HCT116 (cell line): ENCODE data around the gene SVEP1. TPM values are rescaled to one million over a fixed set of nuclear protein-coding genes. Genes with fewer than 3 reads are reported as not detected.

ENCODE experiments used
- ATAC-seq: fragments of 200-7000 bp; cut with Tn5 transposase; 2 replicates; pipeline ENCODE4 v1.9.1; 2020; ENCODE audit warnings: mild to moderate bottlenecking, moderate library complexity
- BruUV-seq: library from RNA; stranded (reverse); fragments of 400-500 nt; replicated peaks from 2 replicates; lab custom pipeline; 2021; lab: Mats Ljungman, UMichigan
- CTCF ChIA-PET: fragments of 300-600 bp; sonication (Branson Sonifier 250); formaldehyde crosslinking; loops from one replicate; lab custom pipeline; 2021; ENCODE audit warnings: antibody characterized with exemption; lab: Charles Lee
- POLR2A ChIA-PET: fragments of 300-600, 350-600 bp; sonication (Branson Sonifier 250); formaldehyde crosslinking; loops from one replicate; lab custom pipeline; 2021; ENCODE audit warnings: antibody characterized with exemption; lab: Charles Lee
- RAD21 ChIA-PET, 2 experiments: fragments of 300-600 bp; sonication (Branson Sonifier 250); formaldehyde crosslinking; loops; one replicate each; lab custom pipeline; 2023; ENCODE audit warnings: low total read pairs in 2 of 2; ENCODE audit not compliant: uncharacterized antibody in 2 of 2, unreplicated experiment in 2 of 2, low non-redundant PET in 1 of 2; lab: Charles Lee
- DNase-seq: peaks from one replicate; pipeline ENCODE4 v3.0.0-alpha.2; 2010; ENCODE audit warnings: low read depth, low spot score
- H2AFZ ChIP-seq: fragments of 200-600 bp; shearing (Covaris generic), sonication (generic); 2 replicates; pipeline ENCODE4 v1.6.1; 2017; ENCODE audit warnings: low read depth, mixed run types, mixed read lengths, antibody characterized with exemption, low read length; ENCODE audit not compliant: poor library complexity, severe bottlenecking
- H3K27ac ChIP-seq: 2 replicates; pipeline ENCODE4 v1.5.1; 2012; ENCODE audit warnings: low read depth, low read length
- H3K27me3 ChIP-seq: fragments of 200-600 bp; sonication (generic); 2 replicates; pipeline ENCODE4 v1.6.1; 2016; ENCODE audit warnings: mixed run types, low read length, mixed read lengths; ENCODE audit not compliant: insufficient read depth
- H3K36me3 ChIP-seq, 2 experiments: fragments of 200-500 bp in 1 of 2; fragments of 200-600 bp in 1 of 2; sonication (Bioruptor generic) in 1 of 2; sonication (generic) in 1 of 2; 2 replicates each; pipeline versions ENCODE4 v1.5.1 to v1.6.1; 2014 to 2016; ENCODE audit warnings: low read length in 2 of 2, inconsistent platforms in 1 of 2, mixed read lengths in 1 of 2, mixed run types in 1 of 2; ENCODE audit not compliant: insufficient read depth in 2 of 2, control insufficient read depth in 1 of 2
- H3K4me1 ChIP-seq, 2 experiments: fragments of 200-600 bp in 1 of 2; sonication (generic) in 1 of 2; 2 replicates each; pipeline versions ENCODE4 v1.5.1 to v1.6.1; 2012 to 2017; ENCODE audit warnings: low read length in 2 of 2, inconsistent platforms in 1 of 2, mild to moderate bottlenecking in 1 of 2, mixed read lengths in 1 of 2, mixed run types in 1 of 2, moderate library complexity in 1 of 2; ENCODE audit not compliant: insufficient read depth in 2 of 2, control insufficient read depth in 1 of 2
- H3K4me2 ChIP-seq: fragments of 200-600 bp; sonication (generic); 2 replicates; pipeline ENCODE4 v1.6.1; 2017; ENCODE audit warnings: mixed run types, low read length, mixed read lengths
- H3K4me3 ChIP-seq, 2 experiments: fragments of 200-600 bp in 1 of 2; sonication (generic) in 1 of 2; replicated peaks in 1 of 2; 2 replicates each; pipeline ENCODE4 v1.5.1; 2011 to 2016; ENCODE audit warnings: low read length in 2 of 2, control low read depth in 1 of 2, low read depth in 1 of 2, mild to moderate bottlenecking in 1 of 2, mixed read lengths in 1 of 2, mixed run types in 1 of 2
- H3K79me2 ChIP-seq: fragments of 200-600 bp; sonication (generic); 2 replicates; pipeline ENCODE4 v1.6.1; 2017; ENCODE audit warnings: mild to moderate bottlenecking, mixed run types, low read length, moderate library complexity, mixed read lengths; ENCODE audit not compliant: insufficient read depth
- H3K9ac ChIP-seq: fragments of 200-600 bp; sonication (generic); 2 replicates; pipeline ENCODE4 v1.6.1; 2016; ENCODE audit warnings: low read length, mixed read lengths
- H3K9me2 ChIP-seq: fragments of 200-600 bp; sonication (generic), shearing (Covaris generic); 2 replicates; pipeline ENCODE4 v1.6.1; 2017; ENCODE audit warnings: mixed run types, mild to moderate bottlenecking, moderate library complexity; ENCODE audit not compliant: insufficient read depth
- H3K9me3 ChIP-seq, 2 experiments: fragments of 200-500 bp in 1 of 2; fragments of 200-600 bp in 1 of 2; sonication (Bioruptor generic) in 1 of 2; sonication (generic) in 1 of 2; 2 replicates each; pipeline ENCODE4 v1.6.1; 2014 to 2017; ENCODE audit warnings: low read length in 2 of 2, mixed read lengths in 2 of 2, inconsistent platforms in 1 of 2, low read depth in 1 of 2, mild to moderate bottlenecking in 1 of 2, mixed run types in 1 of 2, moderate library complexity in 1 of 2; ENCODE audit not compliant: control insufficient read depth in 1 of 2, insufficient read depth in 1 of 2
- H4K20me1 ChIP-seq: fragments of 200-600 bp; sonication (generic), shearing (Covaris generic); 2 replicates; pipeline ENCODE4 v1.6.1; 2017; ENCODE audit warnings: mixed run types, mild to moderate bottlenecking, moderate library complexity; ENCODE audit not compliant: insufficient read depth
- ATF3 ChIP-seq: IDR thresholded peaks from 2 replicates; pipeline ENCODE4 v1.6.1; 2012
- CTCF ChIP-seq, 3 experiments: fragments of 200-600 bp in 1 of 3; sonication (generic) in 1 of 3; IDR thresholded peaks in 2 of 3; conservative IDR thresholded peaks in 1 of 3; 2 replicates each; pipeline ENCODE4 v1.5.1; 2012 to 2017; ENCODE audit warnings: low read depth in 2 of 3, low read length in 2 of 3, antibody characterized with exemption in 1 of 3, borderline replicate concordance in 1 of 3, control low read depth in 1 of 3, mild to moderate bottlenecking in 1 of 3, mixed read lengths in 1 of 3, mixed run types in 1 of 3, moderate library complexity in 1 of 3; ENCODE audit not compliant: insufficient read depth in 1 of 3
- EZH2 ChIP-seq: fragments of 200-600 bp; sonication (generic); IDR thresholded peaks from 2 replicates; pipeline ENCODE4 v1.6.1; 2017; ENCODE audit warnings: antibody characterized with exemption, mixed run types
- EZH2phosphoT487 ChIP-seq: fragments of 200-600 bp; IDR thresholded peaks from 2 replicates; pipeline ENCODE4 v1.6.1; 2018; ENCODE audit warnings: antibody characterized with exemption, borderline replicate concordance
- FOSL1 ChIP-seq: IDR thresholded peaks from 2 replicates; pipeline ENCODE4 v1.6.1; 2012; ENCODE audit warnings: low read depth
- MAX ChIP-seq: IDR thresholded peaks from 2 replicates; pipeline ENCODE4 v1.6.1; 2012
- POLR2A ChIP-seq: IDR thresholded peaks from 2 replicates; pipeline ENCODE4 v1.7.0; 2011; ENCODE audit warnings: borderline replicate concordance; ENCODE audit not compliant: insufficient read depth, insufficient read length; ENCODE audit errors: extremely low read depth
- RAD21 ChIP-seq: IDR thresholded peaks from 2 replicates; pipeline ENCODE4 v1.6.1; 2012; ENCODE audit warnings: low read depth, mild to moderate bottlenecking
- SIN3A ChIP-seq: IDR thresholded peaks from 2 replicates; pipeline ENCODE4 v1.6.1; 2012; ENCODE audit warnings: low read depth
- SRF ChIP-seq: IDR thresholded peaks from 2 replicates; pipeline ENCODE4 v1.6.1; 2012; ENCODE audit warnings: low read depth
- TCF7L2 ChIP-seq: IDR thresholded peaks from 2 replicates; pipeline ENCODE4 v1.7.0; 2011; ENCODE audit warnings: borderline replicate concordance, inconsistent platforms; ENCODE audit not compliant: insufficient read depth, insufficient read length; ENCODE audit errors: extremely low read depth
- ZBTB33 ChIP-seq: IDR thresholded peaks from 2 replicates; pipeline ENCODE4 v1.6.1; 2011; ENCODE audit warnings: mild to moderate bottlenecking, low read length, moderate library complexity; ENCODE audit not compliant: insufficient replicate concordance; ENCODE audit errors: extremely low read depth
- ZFX ChIP-seq: fragments of 450-650 bp; IDR thresholded peaks from 2 replicates; pipeline ENCODE4 v1.6.1; 2017
- ZNF274 ChIP-seq: fragments of 200-500 bp; sonication (Bioruptor generic); IDR thresholded peaks from 2 replicates; pipeline ENCODE4 v1.6.1; 2014; ENCODE audit warnings: mild to moderate bottlenecking, low read depth, low read length, inconsistent platforms
- intact Hi-C: fragments of 100-400 bp; cut with micrococcal nuclease; formaldehyde crosslinking; loops from 2 replicates; pipeline ENCODE4 v1.10.0; 2022
- total RNA-seq: library from RNA; stranded (reverse); gene quantifications from one replicate; pipeline ENCODE4 v1.2.1, GENCODE V29; 2021; ENCODE audit not compliant: unreplicated experiment

Gene SVEP1
- total RNA-seq, 1 experiment from 2014 or later = 0.15 TPM

GRCh38 chr9:110575169-110575568 lies 4.4 kb downstream of the SVEP1 start (continued):
- TF ChIP-seq CTCF (IDR thresholded peaks at IDR 0.05 in 2 of 3, conservative IDR thresholded peaks at IDR 0.05 in 1 of 3; ENCODE audit: borderline replicate concordance in 1 of 3, insufficient read depth in 1 of 3, low read depth in 2 of 3, low read length in 2 of 3) (no peak), TCF7L2 (no peak), POLR2A (no peak), ATF3 (no peak)
- TF ChIP-seq, all 23 proteins: peak for 0

- DNase-seq (no peak), ATAC-seq (no peak)
- Histone ChIP-seq H3K4me3 (no peak overlapping the region), H3K9ac (no peak overlapping the region), H4K20me1 (no peaks in the 10 kb centered on the region), H2AFZ (no peak overlapping the region), H3K9me3 (no peaks in the 10 kb centered on the region), H3K4me1 (no peaks in the 10 kb centered on the region), H3K9me2 (no peaks in the 10 kb centered on the region), H3K79me2 (no peaks in the 10 kb centered on the region), H3K4me2 (no peak overlapping the region), H3K36me3 (no peaks in the 10 kb centered on the region), H3K27me3 (no peaks in the 10 kb centered on the region), H3K27ac (no peak overlapping the region)
- TF ChIP-seq ZBTB33 = no peak
- TF ChIP-seq EZH2phosphoT487 = no peak
- no peak for TF ChIP-seq ZNF274
- no peak for TF ChIP-seq MAX
- no peak for TF ChIP-seq SIN3A
- no peak for TF ChIP-seq RAD21
- TF ChIP-seq SRF = no peak
- no peak for TF ChIP-seq EZH2
- TF ChIP-seq FOSL1 = no peak
- TF ChIP-seq CTCF (IDR thresholded peaks at IDR 0.05 in 2 of 3, conservative IDR thresholded peaks at IDR 0.05 in 1 of 3; ENCODE audit: borderline replicate concordance in 1 of 3, insufficient read depth in 1 of 3, low read depth in 2 of 3, low read length in 2 of 3) = no peak
- TF ChIP-seq ZFX = no peak
- no peak for TF ChIP-seq POLR2A
- BruUV-seq = no TSS peak
- intact Hi-C loops = no loop called here
- CTCF ChIA-PET = no interaction called here
- RAD21 ChIA-PET = no interaction called here
- POLR2A ChIA-PET = no interaction called here
Measured at GRCh38 chr9:110573305-110573704, 6.2 kb downstream of the SVEP1 start.
